ENCODE results near the gene CD1E.

- TF ChIP-seq CTCF (conservative IDR thresholded peaks at IDR 0.05 in 1 of 2, IDR thresholded peaks at IDR 0.05 in 1 of 2; ENCODE audit: extremely low read depth in 1 of 2, insufficient read depth in 1 of 2, low read depth in 1 of 2, low read length in 2 of 2): no peak
- TF ChIP-seq EZH2 (IDR thresholded peaks at IDR 0.05; ENCODE audit: borderline replicate concordance, low read length): no peak
Measured at GRCh38 chr1:158334526-158335212, 19.0 kb upstream of the CD1E start.
